ENCODE results near the gene MAML3. TPM values are rescaled to one million over a fixed set of nuclear protein-coding genes. Genes with fewer than 3 reads are reported as not detected.

Gene MAML3
- total and polyA plus RNA-seq, 2 experiments from 2014 or later: 1.7 to 6.5 TPM

DNA sequence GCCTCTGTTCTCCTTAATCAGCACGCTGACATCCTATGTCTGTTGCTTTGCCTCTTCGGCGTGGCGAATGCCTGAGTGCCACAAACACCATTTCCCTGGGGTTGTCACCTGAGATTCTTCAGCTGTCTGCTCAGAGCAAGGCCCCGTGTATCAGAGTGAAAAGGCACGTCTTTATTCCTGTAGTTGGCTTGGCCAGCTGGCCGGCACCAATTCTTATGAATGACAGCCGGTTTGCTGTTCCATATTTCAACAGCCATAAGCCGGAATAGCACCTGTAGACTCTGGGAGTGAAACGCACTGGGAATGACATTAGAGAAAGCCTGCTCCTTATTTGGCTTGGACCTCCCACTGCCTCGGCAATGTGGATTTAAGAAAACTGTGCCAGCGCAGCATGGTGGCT is 399.0 kb downstream of the MAML3 start:
- H3K4me1 ChIP-seq (ENCODE audit: insufficient read depth): no peaks in the 10 kb centered on the region
- H3K36me3 ChIP-seq (ENCODE audit: insufficient read depth): no peaks in the 10 kb centered on the region
- Mint-ChIP-seq H3K9me3 (no peaks in the 10 kb centered on the region), H3K4me3 (no peak overlapping the region), H3K4me1 (peaks cover 8% of the 10 kb centered on the region), H3K27ac (no peak overlapping the region), H3K36me3 (ENCODE audit: low read depth) (no peaks in the 10 kb centered on the region), H3K27me3 (ENCODE audit: insufficient read depth, low read depth, poor library complexity) (peaks cover 2% of the 10 kb centered on the region)
- H2AFZ ChIP-seq: no peak overlapping the region
- DNase-seq (ENCODE audit: low spot score) (no peak), ATAC-seq (no peak)
- H3K27me3 ChIP-seq (ENCODE audit: insufficient read depth): no peaks in the 10 kb centered on the region
- H4K20me1 ChIP-seq (replicated peaks; ENCODE audit: insufficient read depth): no peaks in the 10 kb centered on the region
- H3K4me2 ChIP-seq: no peak overlapping the region
- no peak overlapping the region for H3K27ac ChIP-seq (ENCODE audit: low read depth)
- H3K79me2 ChIP-seq (replicated peaks; ENCODE audit: insufficient read depth): no peaks in the 10 kb centered on the region
- no peaks in the 10 kb centered on the region for H3F3A ChIP-seq (replicated peaks; ENCODE audit: low read depth)
- TF ChIP-seq POLR2AphosphoS5 (IDR thresholded peaks at IDR 0.05; ENCODE audit: low read depth) (no peak), JUNB (IDR thresholded peaks at IDR 0.05; ENCODE audit: unreplicated experiment) (no peak), ZNF114 (CRISPR knock-in tag; IDR thresholded peaks at IDR 0.05) (no peak)
- TF ChIP-seq, protein P1, sequence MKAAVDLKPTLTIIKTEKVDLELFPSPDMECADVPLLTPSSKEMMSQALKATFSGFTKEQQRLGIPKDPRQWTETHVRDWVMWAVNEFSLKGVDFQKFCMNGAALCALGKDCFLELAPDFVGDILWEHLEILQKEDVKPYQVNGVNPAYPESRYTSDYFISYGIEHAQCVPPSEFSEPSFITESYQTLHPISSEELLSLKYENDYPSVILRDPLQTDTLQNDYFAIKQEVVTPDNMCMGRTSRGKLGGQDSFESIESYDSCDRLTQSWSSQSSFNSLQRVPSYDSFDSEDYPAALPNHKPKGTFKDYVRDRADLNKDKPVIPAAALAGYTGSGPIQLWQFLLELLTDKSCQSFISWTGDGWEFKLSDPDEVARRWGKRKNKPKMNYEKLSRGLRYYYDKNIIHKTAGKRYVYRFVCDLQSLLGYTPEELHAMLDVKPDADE (IDR thresholded peaks at IDR 0.05): no peak
- TF ChIP-seq, protein P2, sequence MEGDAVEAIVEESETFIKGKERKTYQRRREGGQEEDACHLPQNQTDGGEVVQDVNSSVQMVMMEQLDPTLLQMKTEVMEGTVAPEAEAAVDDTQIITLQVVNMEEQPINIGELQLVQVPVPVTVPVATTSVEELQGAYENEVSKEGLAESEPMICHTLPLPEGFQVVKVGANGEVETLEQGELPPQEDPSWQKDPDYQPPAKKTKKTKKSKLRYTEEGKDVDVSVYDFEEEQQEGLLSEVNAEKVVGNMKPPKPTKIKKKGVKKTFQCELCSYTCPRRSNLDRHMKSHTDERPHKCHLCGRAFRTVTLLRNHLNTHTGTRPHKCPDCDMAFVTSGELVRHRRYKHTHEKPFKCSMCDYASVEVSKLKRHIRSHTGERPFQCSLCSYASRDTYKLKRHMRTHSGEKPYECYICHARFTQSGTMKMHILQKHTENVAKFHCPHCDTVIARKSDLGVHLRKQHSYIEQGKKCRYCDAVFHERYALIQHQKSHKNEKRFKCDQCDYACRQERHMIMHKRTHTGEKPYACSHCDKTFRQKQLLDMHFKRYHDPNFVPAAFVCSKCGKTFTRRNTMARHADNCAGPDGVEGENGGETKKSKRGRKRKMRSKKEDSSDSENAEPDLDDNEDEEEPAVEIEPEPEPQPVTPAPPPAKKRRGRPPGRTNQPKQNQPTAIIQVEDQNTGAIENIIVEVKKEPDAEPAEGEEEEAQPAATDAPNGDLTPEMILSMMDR (conservative IDR thresholded peaks at IDR 0.05; ENCODE audit: low read depth in 2 of 2): no peak
- H3K4me3 ChIP-seq: no peak overlapping the region
- H3K9me2 ChIP-seq (ENCODE audit: insufficient read depth): no peaks in the 10 kb centered on the region

DNA sequence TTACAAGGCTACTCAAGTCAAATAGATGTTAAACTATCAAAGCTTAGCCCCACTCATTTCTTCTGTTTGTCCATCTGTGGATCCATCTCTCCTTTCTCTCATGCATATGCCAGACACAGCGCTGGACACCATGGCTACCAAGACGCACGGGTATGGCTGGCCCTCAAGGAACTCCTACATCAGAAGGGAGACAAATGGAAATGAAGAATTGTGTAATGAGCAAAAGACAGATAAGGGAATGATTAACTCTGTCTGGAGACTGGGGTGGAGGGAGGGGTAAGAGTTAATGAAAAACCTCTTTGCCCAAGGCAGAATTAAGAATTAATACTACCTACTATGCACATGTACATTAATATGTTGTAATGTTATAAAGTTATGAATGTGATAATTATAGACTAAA is 400.3 kb downstream of the MAML3 start:
- Histone ChIP-seq H4K20me1 (replicated peaks; ENCODE audit: insufficient read depth) (no peaks in the 10 kb centered on the region), H3K27me3 (ENCODE audit: insufficient read depth) (no peaks in the 10 kb centered on the region), H3K4me2 (no peak overlapping the region), H3K79me2 (replicated peaks; ENCODE audit: insufficient read depth) (no peaks in the 10 kb centered on the region), H3F3A (replicated peaks; ENCODE audit: low read depth) (no peaks in the 10 kb centered on the region), H2AFZ (no peak overlapping the region), H3K4me1 (ENCODE audit: insufficient read depth) (no peaks in the 10 kb centered on the region), H3K9me2 (ENCODE audit: insufficient read depth) (no peaks in the 10 kb centered on the region), H3K36me3 (ENCODE audit: insufficient read depth) (no peaks in the 10 kb centered on the region), H3K27ac (ENCODE audit: low read depth) (no peak overlapping the region), H3K4me3 (no peak overlapping the region)
- Mint-ChIP-seq H3K27me3 (ENCODE audit: insufficient read depth, low read depth, poor library complexity) (peaks cover 2% of the 10 kb centered on the region), H3K9me3 (no peaks in the 10 kb centered on the region), H3K4me1 (peaks cover 8% of the 10 kb centered on the region), H3K4me3 (no peak overlapping the region), H3K36me3 (ENCODE audit: low read depth) (no peaks in the 10 kb centered on the region), H3K27ac (no peak overlapping the region)
- no peak for ATAC-seq
- no peak for DNase-seq (ENCODE audit: low spot score)
- TF ChIP-seq, protein P1 (IDR thresholded peaks at IDR 0.05): no peak
- TF ChIP-seq, protein P2 (conservative IDR thresholded peaks at IDR 0.05; ENCODE audit: low read depth in 2 of 2): no peak
- no peak for TF ChIP-seq ZNF114 (CRISPR knock-in tag; IDR thresholded peaks at IDR 0.05)
- TF ChIP-seq EZH2phosphoT487 (IDR thresholded peaks at IDR 0.05; ENCODE audit: unreplicated experiment): no peak
- no peak for TF ChIP-seq STAT1 (IDR thresholded peaks at IDR 0.05; ENCODE audit: unreplicated experiment)
- TF ChIP-seq, protein P3, sequence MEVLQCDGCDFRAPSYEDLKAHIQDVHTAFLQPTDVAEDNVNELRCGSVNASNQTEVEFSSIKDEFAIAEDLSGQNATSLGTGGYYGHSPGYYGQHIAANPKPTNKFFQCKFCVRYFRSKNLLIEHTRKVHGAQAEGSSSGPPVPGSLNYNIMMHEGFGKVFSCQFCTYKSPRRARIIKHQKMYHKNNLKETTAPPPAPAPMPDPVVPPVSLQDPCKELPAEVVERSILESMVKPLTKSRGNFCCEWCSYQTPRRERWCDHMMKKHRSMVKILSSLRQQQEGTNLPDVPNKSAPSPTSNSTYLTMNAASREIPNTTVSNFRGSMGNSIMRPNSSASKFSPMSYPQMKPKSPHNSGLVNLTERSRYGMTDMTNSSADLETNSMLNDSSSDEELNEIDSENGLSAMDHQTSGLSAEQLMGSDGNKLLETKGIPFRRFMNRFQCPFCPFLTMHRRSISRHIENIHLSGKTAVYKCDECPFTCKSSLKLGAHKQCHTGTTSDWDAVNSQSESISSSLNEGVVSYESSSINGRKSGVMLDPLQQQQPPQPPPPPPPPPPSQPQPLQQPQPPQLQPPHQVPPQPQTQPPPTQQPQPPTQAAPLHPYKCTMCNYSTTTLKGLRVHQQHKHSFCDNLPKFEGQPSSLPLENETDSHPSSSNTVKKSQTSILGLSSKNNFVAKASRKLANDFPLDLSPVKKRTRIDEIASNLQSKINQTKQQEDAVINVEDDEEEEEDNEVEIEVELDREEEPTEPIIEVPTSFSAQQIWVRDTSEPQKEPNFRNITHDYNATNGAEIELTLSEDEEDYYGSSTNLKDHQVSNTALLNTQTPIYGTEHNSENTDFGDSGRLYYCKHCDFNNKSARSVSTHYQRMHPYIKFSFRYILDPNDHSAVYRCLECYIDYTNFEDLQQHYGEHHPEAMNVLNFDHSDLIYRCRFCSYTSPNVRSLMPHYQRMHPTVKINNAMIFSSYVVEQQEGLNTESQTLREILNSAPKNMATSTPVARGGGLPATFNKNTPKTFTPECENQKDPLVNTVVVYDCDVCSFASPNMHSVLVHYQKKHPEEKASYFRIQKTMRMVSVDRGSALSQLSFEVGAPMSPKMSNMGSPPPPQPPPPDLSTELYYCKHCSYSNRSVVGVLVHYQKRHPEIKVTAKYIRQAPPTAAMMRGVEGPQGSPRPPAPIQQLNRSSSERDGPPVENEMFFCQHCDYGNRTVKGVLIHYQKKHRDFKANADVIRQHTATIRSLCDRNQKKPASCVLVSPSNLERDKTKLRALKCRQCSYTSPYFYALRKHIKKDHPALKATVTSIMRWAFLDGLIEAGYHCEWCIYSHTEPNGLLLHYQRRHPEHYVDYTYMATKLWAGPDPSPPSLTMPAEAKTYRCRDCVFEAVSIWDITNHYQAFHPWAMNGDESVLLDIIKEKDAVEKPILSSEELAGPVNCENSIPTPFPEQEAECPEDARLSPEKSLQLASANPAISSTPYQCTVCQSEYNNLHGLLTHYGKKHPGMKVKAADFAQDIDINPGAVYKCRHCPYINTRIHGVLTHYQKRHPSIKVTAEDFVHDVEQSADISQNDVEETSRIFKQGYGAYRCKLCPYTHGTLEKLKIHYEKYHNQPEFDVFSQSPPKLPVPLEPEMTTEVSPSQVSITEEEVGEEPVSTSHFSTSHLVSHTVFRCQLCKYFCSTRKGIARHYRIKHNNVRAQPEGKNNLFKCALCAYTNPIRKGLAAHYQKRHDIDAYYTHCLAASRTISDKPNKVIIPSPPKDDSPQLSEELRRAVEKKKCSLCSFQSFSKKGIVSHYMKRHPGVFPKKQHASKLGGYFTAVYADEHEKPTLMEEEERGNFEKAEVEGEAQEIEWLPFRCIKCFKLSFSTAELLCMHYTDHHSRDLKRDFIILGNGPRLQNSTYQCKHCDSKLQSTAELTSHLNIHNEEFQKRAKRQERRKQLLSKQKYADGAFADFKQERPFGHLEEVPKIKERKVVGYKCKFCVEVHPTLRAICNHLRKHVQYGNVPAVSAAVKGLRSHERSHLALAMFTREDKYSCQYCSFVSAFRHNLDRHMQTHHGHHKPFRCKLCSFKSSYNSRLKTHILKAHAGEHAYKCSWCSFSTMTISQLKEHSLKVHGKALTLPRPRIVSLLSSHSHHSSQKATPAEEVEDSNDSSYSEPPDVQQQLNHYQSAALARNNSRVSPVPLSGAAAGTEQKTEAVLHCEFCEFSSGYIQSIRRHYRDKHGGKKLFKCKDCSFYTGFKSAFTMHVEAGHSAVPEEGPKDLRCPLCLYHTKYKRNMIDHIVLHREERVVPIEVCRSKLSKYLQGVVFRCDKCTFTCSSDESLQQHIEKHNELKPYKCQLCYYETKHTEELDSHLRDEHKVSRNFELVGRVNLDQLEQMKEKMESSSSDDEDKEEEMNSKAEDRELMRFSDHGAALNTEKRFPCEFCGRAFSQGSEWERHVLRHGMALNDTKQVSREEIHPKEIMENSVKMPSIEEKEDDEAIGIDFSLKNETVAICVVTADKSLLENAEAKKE (CRISPR knock-in tag; IDR thresholded peaks at IDR 0.05): no peak
- TF ChIP-seq NANOG (IDR thresholded peaks at IDR 0.05; ENCODE audit: borderline replicate concordance): no peak
